T-helper 1 cell (primary cell): ENCODE measurements around the gene RHOH.

Experiments used
- DNase-seq, 5 donors: peaks; one replicate each; pipeline ENCODE4 v3.0.0-alpha.2; 2012 to 2020

The RHOH gene

GRCh38 chr4:40205259-40206198 is 8.7 kb downstream of the RHOH start:
- peak in 1 of 5 donors; percentile 79 for DNase-seq

DNA sequence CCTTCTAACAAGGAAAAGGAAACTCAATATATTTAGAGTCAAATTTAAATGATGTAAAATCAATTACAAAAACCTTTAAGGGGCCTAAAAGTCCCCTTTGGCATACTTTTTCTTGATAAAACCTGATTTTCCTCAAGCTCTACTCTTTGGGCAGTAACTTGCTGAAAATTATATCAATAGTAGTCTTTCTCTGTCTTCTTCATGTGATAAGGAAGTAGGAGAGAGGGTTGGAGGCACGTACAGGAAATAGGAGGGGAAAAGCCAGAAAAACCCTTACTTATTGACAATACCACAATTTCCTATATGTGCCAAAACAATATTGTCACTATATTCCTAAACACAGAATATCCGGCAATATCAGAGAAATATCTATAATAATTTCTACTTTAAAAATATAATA is 9.6 kb downstream of the RHOH start:
- DNase-seq = peak in 1 of 5 donors; percentile 36

DNA sequence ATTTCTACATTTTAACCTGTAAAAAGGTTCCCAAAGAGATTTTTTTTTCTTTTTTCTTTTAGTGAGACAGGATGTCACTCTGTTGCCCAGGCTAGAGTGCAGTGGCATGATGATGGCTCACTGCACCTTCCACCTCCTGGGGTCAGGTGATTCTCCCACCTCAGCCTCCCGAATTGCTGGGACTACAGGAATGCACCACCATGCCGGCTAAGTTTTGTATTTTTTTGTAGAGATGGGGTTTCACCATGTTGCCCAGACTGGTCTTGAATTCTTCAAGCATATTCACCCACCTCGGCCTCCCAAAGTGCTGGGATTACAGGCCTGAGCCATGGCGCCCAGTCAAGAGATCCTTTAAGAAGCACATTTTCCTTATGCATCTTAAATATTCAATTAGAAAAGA is 12.6 kb downstream of the RHOH start:
- no peak for DNase-seq

GRCh38 chr4:40210776-40211175 is 13.9 kb downstream of the RHOH start:
- DNase-seq = no peak

- DNase-seq = no peak
Measured at GRCh38 chr4:40211224-40212185, 14.7 kb downstream of the RHOH start.

DNA sequence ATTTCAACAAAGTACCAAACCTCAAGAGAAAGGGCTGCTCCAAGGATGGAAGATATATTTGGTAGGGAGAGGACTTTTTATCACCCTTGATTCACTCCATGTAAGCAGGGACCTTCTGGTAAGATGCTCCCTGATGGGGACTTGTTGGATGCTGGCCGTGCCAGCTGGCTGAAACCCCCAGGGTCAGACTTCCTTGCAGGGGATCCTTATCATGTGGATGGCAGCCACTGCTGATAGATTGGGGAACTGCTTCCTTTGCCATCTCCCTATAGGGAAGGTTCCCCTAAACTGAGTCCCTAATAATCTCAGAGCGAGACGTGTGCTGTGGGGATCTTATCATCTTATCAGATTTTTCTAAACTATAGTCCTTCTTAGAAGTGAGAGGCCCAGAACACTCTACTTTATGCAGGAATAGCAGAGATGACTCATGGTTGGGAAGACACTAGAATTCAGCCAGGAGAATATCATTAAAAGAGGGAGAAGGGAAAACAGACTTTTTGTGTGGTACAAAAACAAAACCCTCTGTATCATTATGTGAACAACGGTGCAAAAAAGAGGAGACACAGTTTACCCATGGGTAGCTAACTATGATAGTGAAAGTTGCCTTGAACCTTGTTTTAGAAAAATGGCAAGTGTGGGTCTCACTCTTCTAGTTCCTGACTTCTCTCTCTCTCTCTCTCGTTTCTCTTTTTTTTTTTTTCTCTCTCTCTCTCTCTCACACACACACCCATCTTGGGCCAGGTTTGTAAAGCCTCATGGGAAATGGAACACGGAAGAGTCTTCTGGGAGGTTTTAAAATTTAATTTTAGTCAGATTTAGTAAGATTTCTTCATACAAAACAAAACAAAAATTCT is 16.1 kb downstream of the RHOH start:
- DNase-seq = peak in 1 of 5 donors; percentile 38

DNA sequence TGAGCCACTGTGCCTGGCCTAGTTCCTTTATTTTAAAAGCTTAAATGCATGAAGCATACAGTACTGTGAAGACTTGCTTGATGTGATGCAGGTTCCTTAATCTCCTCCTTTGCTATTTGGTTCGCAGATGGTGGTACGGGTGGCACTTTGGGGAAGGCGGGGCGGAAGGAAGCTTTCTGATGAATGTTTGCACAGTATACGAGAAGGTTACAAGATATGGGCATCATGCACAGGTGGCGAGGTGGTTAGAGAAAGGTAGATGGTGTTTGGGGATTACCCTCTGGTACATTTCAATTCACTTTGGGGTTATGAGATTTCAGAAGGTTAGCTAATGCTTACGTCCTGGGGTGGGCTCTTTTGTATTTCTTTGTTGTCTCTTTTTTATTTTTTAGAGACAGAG is 17.2 kb downstream of the RHOH start:
- peak in 4 of 5 donors; percentile 32 to 74 (median 42) for DNase-seq

DNA sequence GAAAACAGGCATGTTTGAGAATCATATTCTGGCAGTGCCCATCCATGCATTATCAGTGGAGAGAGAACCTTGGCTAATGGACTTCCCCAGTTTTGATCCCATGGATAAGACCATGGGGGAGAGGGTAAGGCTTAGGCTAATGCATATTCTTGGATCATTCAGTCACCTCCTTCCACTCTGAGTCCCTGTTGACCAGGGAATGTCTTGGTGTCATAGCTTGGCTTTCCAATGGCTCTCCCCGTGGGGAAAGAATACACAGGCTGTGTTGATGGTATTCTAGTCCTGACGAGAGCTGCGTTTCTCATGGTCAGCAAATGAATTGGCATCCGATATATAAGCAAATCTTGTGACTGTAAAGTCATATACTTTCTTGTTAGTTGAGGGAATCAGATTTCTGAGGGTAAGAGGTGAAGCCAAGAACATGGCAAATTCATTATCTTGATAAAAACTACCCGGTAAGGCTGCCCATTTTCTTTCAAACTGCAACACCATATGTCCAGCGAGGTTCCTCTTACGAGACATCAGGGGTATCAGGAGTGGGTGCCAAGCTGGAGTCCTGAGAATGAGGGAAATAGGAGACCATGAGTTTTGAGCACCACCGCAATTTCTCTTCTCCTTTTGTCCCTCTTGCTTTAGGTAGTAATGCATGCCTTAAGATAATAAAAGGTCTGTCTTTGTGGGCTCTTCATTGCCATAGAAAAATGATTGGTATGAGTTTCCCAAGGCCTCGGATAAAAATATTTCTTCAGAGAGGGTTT is 18.0 kb downstream of the RHOH start:
- no peak for DNase-seq

- no peak for DNase-seq
Measured at GRCh38 chr4:40216622-40217366, 20.0 kb downstream of the RHOH start.

DNA sequence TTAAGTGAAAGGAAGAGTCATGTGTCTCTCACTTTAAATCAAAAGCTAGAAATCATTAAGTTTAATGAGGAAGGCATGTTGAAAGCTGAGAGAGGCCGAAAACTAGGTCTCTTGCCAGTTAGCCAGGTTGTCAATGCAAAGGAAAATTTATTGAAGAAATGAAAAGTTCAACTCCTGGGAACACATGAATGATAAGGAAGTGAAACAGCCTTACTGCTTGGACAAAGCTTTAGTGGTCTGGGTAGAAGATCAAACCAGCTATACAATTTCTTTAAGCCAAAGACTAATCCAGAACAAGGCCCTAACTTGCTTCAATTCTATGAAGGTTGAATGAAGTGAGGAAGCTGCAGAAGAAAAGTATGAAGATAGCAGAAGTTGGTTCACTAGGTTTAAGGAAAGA is 24.9 kb downstream of the RHOH start:
- no peak for DNase-seq

GRCh38 chr4:40223343-40223742 is 26.5 kb downstream of the RHOH start:
- no peak for DNase-seq

DNA sequence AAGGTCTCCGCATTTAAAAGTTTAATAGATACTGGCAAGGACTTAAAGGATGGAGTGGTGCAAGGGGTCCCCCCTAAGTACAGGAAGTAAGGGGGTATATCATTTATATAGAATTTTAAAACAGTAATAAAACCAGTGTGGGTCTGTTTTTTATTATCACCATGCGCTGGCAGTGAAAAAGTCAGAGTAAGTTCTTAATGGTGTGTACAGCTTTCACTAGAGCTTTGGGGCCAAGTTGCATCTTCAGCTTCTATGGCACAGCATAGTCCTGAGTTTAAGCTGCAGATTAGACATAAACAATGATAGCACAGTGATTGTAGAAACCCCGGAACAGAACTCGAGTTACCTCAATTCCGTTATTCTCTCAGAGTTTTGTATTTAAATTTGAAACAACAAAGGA is 27.6 kb downstream of the RHOH start:
- no peak for DNase-seq

DNA sequence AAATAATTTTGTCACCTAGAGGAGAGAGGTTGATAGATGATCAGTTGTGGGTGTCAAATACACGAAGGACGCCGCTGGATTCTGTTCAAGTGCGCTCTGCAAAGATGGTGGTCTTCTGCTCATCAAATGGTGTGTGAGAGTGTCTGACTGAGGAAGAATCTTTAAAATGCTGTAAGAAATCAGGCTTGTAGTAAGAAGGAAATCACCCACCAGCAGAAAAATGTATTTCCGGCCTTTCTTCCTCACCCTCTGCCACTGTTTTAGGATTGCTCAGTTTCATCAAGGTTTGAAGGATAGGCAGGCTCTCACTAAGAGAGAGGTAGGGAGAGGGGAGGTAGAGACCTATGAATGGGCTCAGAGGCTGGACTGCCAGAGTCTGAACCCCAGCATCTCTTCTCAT is 28.7 kb downstream of the RHOH start:
- DNase-seq = no peak

DNA sequence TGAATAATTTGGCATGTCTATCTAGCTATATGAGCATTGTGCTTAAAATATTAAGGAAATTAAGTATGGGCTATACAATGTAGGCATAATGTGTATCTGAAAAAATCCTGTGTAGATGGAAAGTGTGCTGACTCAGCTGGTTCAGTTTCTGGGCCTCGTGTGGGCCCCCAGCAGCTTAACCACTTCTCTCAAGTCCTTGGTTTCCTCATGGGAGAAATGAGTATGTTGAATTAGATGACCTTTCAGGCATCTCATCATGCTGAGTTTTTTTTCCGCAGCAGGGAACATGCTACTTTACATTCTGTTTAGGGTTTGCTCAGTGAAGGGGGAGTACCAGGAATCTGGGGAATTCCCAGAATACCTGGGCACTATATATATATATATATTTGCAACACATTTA is 30.5 kb downstream of the RHOH start:
- DNase-seq = peak in 1 of 5 donors; percentile 79

- DNase-seq = peak in 1 of 5 donors; percentile 56
Measured at GRCh38 chr4:40228497-40229365, 31.9 kb downstream of the RHOH start.

- no peak for DNase-seq
Measured at GRCh38 chr4:40231316-40231863, 34.6 kb downstream of the RHOH start.

GRCh38 chr4:40232610-40233009 is 35.8 kb downstream of the RHOH start:
- DNase-seq = no peak

DNA sequence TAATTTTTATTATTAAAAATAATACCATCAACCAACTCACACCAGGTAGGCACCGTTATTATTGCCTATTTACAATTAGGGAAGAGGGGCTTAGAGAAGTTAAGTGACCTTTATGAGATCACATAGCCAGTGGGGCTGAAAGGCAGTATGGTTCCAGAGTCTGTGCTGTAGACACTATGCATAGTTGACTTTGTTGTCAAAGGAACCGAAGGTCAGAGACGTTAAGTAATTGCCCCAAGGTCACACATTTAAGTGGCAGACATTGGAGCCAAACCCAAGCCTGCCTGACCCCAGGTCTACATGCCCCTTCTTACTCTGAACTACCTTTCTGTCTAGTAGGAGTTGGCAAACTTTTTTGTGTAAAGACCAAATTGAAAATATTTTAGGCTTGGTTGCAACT is 36.4 kb downstream of the RHOH start:
- no peak for DNase-seq

DNA sequence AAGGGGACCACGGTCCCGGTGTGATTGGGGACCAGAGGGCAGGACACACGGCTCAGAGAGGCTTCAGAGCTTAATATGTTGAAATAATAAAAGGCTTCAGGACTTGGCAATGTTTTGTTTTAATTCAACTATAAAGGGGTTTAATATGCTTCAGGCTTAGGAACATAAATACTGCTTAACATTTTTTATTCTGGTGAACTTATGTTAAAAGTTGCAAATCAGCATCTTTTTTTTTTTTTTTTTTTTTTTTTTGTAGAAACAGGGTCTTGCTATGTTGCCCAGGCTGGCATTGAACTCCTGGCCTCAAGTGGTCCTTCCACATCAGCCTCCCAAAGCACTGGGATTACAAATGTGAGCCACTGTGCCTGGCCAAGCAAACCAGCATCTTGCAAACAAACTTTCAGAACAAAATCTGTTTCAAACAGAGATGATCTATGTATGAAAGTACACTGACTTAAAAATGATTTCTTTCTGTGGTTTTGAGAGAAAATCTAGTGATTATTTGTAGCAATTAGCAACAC is 37.7 kb downstream of the RHOH start:
- DNase-seq = no peak
